Right lobe of liver (tissue), 4 donors: ENCODE results near the gene CCDC178.

ENCODE experiments used
- POLR2A ChIP-seq: fragments of 450-650 bp; IDR thresholded peaks from one replicate; pipeline ENCODE4 v1.6.1; 2017; ENCODE audit warnings: antibody characterized with exemption, mild to moderate bottlenecking
- TF ChIP-seq, protein P1 (sequence below), 4 donors: fragments of 200-600 bp in 3 of 4; fragments of 450-650 bp in 1 of 4; IDR thresholded peaks; one replicate each; pipeline versions ENCODE4 v1.5.1 to v1.8.0; 2016 to 2022; ENCODE audit warnings: antibody characterized with exemption in 4 of 4, mild to moderate bottlenecking in 2 of 4
- donor health status: DM: no; HTN: no; CAD: no.
- donor health status: DM: no; HTN: no; CAD: no.
- donor health status: DM: no; HTN: yes; CAD: no.

- TF ChIP-seq, protein P1, sequence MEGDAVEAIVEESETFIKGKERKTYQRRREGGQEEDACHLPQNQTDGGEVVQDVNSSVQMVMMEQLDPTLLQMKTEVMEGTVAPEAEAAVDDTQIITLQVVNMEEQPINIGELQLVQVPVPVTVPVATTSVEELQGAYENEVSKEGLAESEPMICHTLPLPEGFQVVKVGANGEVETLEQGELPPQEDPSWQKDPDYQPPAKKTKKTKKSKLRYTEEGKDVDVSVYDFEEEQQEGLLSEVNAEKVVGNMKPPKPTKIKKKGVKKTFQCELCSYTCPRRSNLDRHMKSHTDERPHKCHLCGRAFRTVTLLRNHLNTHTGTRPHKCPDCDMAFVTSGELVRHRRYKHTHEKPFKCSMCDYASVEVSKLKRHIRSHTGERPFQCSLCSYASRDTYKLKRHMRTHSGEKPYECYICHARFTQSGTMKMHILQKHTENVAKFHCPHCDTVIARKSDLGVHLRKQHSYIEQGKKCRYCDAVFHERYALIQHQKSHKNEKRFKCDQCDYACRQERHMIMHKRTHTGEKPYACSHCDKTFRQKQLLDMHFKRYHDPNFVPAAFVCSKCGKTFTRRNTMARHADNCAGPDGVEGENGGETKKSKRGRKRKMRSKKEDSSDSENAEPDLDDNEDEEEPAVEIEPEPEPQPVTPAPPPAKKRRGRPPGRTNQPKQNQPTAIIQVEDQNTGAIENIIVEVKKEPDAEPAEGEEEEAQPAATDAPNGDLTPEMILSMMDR (IDR thresholded peaks at IDR 0.05): no peak
- no peak for TF ChIP-seq POLR2A
Observed at GRCh38 chr18:32980896-32981295, 459.6 kb downstream of the CCDC178 start.
